HEK293 (cell line): Measurements from ENCODE around the gene SOCS7.
A peak's percentile ranks its signal among the peaks of the same experiment; 100 is the strongest.

Experiments used
- CTCF ChIA-PET: fragments of 350-600 bp; formaldehyde crosslinking; extraction: SDS; loops from one replicate; lab custom pipeline; 2021; ENCODE audit warnings: antibody characterized with exemption; lab: Yijun Ruan, JAX
- POLR2A ChIA-PET: fragments of 300-600 bp; formaldehyde crosslinking; extraction: SDS; loops from one replicate; lab custom pipeline; 2020; ENCODE audit warnings: antibody characterized with exemption, inconsistent platforms; lab: Yijun Ruan, JAX
- H3K27ac ChIP-seq: fragments of 200-500 bp; sonication (Bioruptor generic); 2 replicates; pipeline ENCODE4 v1.5.1; 2014; ENCODE audit warnings: low read depth, low read length, control low read depth, inconsistent platforms; ENCODE audit errors: extremely low read depth
- H3K36me3 ChIP-seq, 2 experiments: fragments of 200-500 bp in 1 of 2; sonication (Bioruptor generic) in 1 of 2; 1 replicate in 1 of 2; 2 replicates in 1 of 2; pipeline ENCODE4 v1.5.1; 2014 to 2017; ENCODE audit warnings: inconsistent platforms in 2 of 2, low read length in 2 of 2; ENCODE audit not compliant: control insufficient read depth in 2 of 2, insufficient read depth in 1 of 2
- H3K4me1 ChIP-seq: fragments of 200-500 bp; sonication (Bioruptor generic); 2 replicates; pipeline ENCODE4 v1.5.1; 2014; ENCODE audit warnings: mild to moderate bottlenecking, low read length, inconsistent platforms; ENCODE audit not compliant: control insufficient read depth, insufficient read depth
- H3K4me3 ChIP-seq: 2 replicates; pipeline ENCODE4 v1.5.1; 2011; ENCODE audit warnings: low read depth, mild to moderate bottlenecking, control low read depth, low read length, moderate library complexity
- H3K9me3 ChIP-seq: fragments of 200-500 bp; sonication (Bioruptor generic); 2 replicates; pipeline ENCODE4 v1.5.1; 2014; ENCODE audit warnings: low read depth, low read length, inconsistent platforms; ENCODE audit not compliant: control insufficient read depth, insufficient read depth
- BCL11A ChIP-seq: fragments of 450-650 bp; formaldehyde crosslinking; IDR thresholded peaks from 2 replicates; pipeline ENCODE4 v1.5.1; 2016; ENCODE audit warnings: low read depth, missing biosample characterization, missing genetic modification characterization
- GLIS1 ChIP-seq: fragments of 450-650 bp; formaldehyde crosslinking; IDR thresholded peaks from 2 replicates; pipeline ENCODE4 v1.5.1; 2016; ENCODE audit warnings: missing biosample characterization, missing genetic modification characterization
- KLF1 ChIP-seq: fragments of 450-650 bp; formaldehyde crosslinking; IDR thresholded peaks from 2 replicates; pipeline ENCODE4 v1.5.1; 2016; ENCODE audit warnings: missing biosample characterization, missing genetic modification characterization
- KLF8 ChIP-seq: fragments of 450-650 bp; formaldehyde crosslinking; IDR thresholded peaks from 2 replicates; pipeline ENCODE4 v1.5.1; 2016; ENCODE audit warnings: missing biosample characterization, missing genetic modification characterization
- KLF9 ChIP-seq: fragments of 450-650 bp; formaldehyde crosslinking; IDR thresholded peaks from 2 replicates; pipeline ENCODE4 v1.5.1; 2016; ENCODE audit warnings: missing biosample characterization, missing genetic modification characterization, low read depth
- MYNN ChIP-seq: fragments of 450-650 bp; formaldehyde crosslinking; IDR thresholded peaks from 2 replicates; pipeline ENCODE4 v1.5.1; 2016; ENCODE audit warnings: missing biosample characterization, missing genetic modification characterization, borderline replicate concordance
- OVOL3 ChIP-seq: fragments of 450-650 bp; formaldehyde crosslinking; IDR thresholded peaks from 2 replicates; pipeline ENCODE4 v1.5.1; 2016; ENCODE audit warnings: missing biosample characterization, missing genetic modification characterization
- SCRT1 ChIP-seq: fragments of 450-650 bp; formaldehyde crosslinking; IDR thresholded peaks from 2 replicates; pipeline ENCODE4 v1.5.1; 2016; ENCODE audit warnings: missing biosample characterization, missing genetic modification characterization, borderline replicate concordance
- SCRT2 ChIP-seq: fragments of 450-650 bp; formaldehyde crosslinking; IDR thresholded peaks from 2 replicates; pipeline ENCODE4 v1.5.1; 2016; ENCODE audit warnings: missing biosample characterization, missing genetic modification characterization
- SP3 ChIP-seq: fragments of 450-650 bp; formaldehyde crosslinking; IDR thresholded peaks from 2 replicates; pipeline ENCODE4 v1.5.1; 2016; ENCODE audit warnings: missing biosample characterization, missing genetic modification characterization
- YY2 ChIP-seq: fragments of 450-650 bp; formaldehyde crosslinking; IDR thresholded peaks from 2 replicates; pipeline ENCODE4 v1.5.1; 2016; ENCODE audit warnings: missing biosample characterization, missing genetic modification characterization
- ZBTB48 ChIP-seq: fragments of 450-650 bp; formaldehyde crosslinking; IDR thresholded peaks from 2 replicates; pipeline ENCODE4 v1.5.1; 2016; ENCODE audit warnings: missing biosample characterization, missing genetic modification characterization
- ZIC2 ChIP-seq: fragments of 450-650 bp; formaldehyde crosslinking; IDR thresholded peaks from 2 replicates; pipeline ENCODE4 v1.5.1; 2016; ENCODE audit warnings: missing biosample characterization, missing genetic modification characterization
- ZNF214 ChIP-seq: fragments of 450-650 bp; formaldehyde crosslinking; IDR thresholded peaks from 2 replicates; pipeline ENCODE4 v1.5.1; 2017; ENCODE audit warnings: missing biosample characterization, mild to moderate bottlenecking, missing genetic modification characterization, borderline replicate concordance
- ZNF24 ChIP-seq: fragments of 450-650 bp; formaldehyde crosslinking; IDR thresholded peaks from 2 replicates; pipeline ENCODE4 v1.5.1; 2016; ENCODE audit warnings: missing biosample characterization, missing genetic modification characterization
- ZNF335 ChIP-seq: fragments of 450-650 bp; formaldehyde crosslinking; conservative IDR thresholded peaks from 2 replicates; pipeline ENCODE4 v1.5.1; 2016; ENCODE audit warnings: missing biosample characterization, missing genetic modification characterization
- ZNF433 ChIP-seq: fragments of 450-650 bp; formaldehyde crosslinking; IDR thresholded peaks from 2 replicates; pipeline ENCODE4 v1.5.1; 2016; ENCODE audit warnings: missing biosample characterization, missing genetic modification characterization, low read depth
- ZNF473 ChIP-seq: fragments of 450-650 bp; formaldehyde crosslinking; IDR thresholded peaks from 2 replicates; pipeline ENCODE4 v1.5.1; 2017; ENCODE audit warnings: missing biosample characterization, missing genetic modification characterization
- ZNF501 ChIP-seq: fragments of 450-650 bp; formaldehyde crosslinking; IDR thresholded peaks from 2 replicates; pipeline ENCODE4 v1.5.1; 2016; ENCODE audit warnings: missing biosample characterization, missing genetic modification characterization
- ZNF514 ChIP-seq: fragments of 450-650 bp; formaldehyde crosslinking; IDR thresholded peaks from 2 replicates; pipeline ENCODE4 v1.5.1; 2016; ENCODE audit warnings: missing biosample characterization, missing genetic modification characterization
- ZNF571 ChIP-seq: fragments of 450-650 bp; formaldehyde crosslinking; IDR thresholded peaks from 2 replicates; pipeline ENCODE4 v1.5.0; 2017; ENCODE audit warnings: missing biosample characterization, missing genetic modification characterization
- ZNF585B ChIP-seq: fragments of 450-650 bp; formaldehyde crosslinking; IDR thresholded peaks from 2 replicates; pipeline ENCODE4 v1.5.1; 2016; ENCODE audit warnings: missing biosample characterization, missing genetic modification characterization
- ZNF658 ChIP-seq: fragments of 450-650 bp; formaldehyde crosslinking; IDR thresholded peaks from 2 replicates; pipeline ENCODE4; 2016; ENCODE audit warnings: missing biosample characterization, missing genetic modification characterization
- ZNF677 ChIP-seq: fragments of 450-650 bp; IDR thresholded peaks from 2 replicates; pipeline ENCODE4 v1.5.0; 2018; ENCODE audit warnings: missing biosample characterization, mild to moderate bottlenecking, missing genetic modification characterization, moderate library complexity
- ZSCAN30 ChIP-seq: fragments of 450-650 bp; IDR thresholded peaks from 2 replicates; pipeline ENCODE4 v1.5.1; 2018; ENCODE audit warnings: missing biosample characterization, mild to moderate bottlenecking, missing genetic modification characterization, moderate library complexity
- TF ChIP-seq, protein P1 (sequence below): fragments of 450-650 bp; formaldehyde crosslinking; IDR thresholded peaks from 2 replicates; pipeline ENCODE4 v1.5.1; 2016; ENCODE audit warnings: missing biosample characterization, missing genetic modification characterization
- TF ChIP-seq, protein P2 (sequence below): fragments of 450-650 bp; formaldehyde crosslinking; IDR thresholded peaks from 2 replicates; pipeline ENCODE4 v1.5.1; 2016; ENCODE audit warnings: missing biosample characterization, missing genetic modification characterization
- TF ChIP-seq, protein P3 (sequence below): fragments of 450-650 bp; formaldehyde crosslinking; IDR thresholded peaks from 2 replicates; pipeline ENCODE4 v1.5.1; 2016; ENCODE audit warnings: missing biosample characterization, missing genetic modification characterization, borderline replicate concordance
- TF ChIP-seq, protein P4 (sequence below): fragments of 450-650 bp; formaldehyde crosslinking; IDR thresholded peaks from 2 replicates; pipeline ENCODE4 v1.5.1; 2016; ENCODE audit warnings: missing biosample characterization, missing genetic modification characterization

The SOCS7 gene

DNA sequence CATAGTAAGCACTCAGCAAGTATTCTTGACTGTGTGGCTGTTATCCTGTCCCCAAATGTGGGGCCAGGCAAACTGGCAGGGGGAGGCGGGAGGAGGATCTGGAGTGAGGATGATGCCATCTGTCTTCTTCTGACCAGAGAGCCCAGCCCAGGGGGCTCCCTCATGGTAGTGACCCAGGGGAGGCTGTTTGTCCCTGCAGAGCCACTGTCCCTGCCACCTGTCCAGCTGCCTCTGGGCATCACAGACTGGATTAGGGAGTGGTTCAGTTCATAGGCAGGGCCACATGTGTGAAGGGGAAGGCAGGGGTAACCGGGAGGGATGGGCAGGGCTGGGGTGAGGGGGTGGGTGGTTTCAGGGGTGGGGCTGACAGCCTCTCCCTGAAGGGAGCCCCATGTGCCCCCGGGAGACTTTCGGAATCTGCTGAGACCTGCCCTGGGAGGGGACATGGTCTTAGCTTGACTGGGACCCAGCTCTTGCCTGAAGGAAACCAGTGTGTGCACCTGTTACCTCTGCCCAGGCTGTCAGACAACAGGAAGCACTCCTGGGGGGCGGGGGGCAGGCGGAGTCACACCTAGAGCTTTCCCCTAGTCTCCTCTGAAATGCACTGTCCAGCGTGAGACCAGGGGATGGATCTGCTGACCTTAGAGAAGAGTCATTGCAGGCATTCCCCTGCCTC is 91.8 kb downstream of the SOCS7 start:
- POLR2A ChIA-PET = interaction anchor here (0.7 to 1.0 kb wide), 2 partner anchors 24 to 27 kb away, joined by 4 to 5 read pairs; no protein-coding TSS in a partner anchor
- H3K4me1 ChIP-seq = no peaks in the 10 kb centered on the region
- no peak overlapping the region for H3K27ac ChIP-seq

DNA sequence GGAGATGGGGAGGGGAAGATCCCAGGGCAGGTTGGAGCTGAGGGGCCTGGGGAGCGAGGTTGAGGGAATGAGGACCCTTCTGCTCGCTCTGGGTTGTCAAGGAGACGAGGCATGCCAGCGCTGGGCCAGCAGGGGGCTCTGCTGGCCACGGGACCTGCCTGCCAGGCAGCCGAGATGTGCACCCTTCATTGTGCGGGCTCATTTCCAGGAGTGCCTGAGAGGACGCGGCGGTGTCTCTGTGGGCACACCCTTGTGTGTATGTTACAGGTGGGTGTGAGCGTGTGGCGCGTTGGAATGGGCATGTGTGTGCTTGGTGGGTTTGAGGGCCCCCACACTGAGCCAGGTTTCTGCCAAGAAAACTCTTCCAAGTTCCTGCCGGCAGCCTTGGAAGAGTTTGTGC is 92.5 kb downstream of the SOCS7 start:
- Histone ChIP-seq H3K9me3 (no peaks in the 10 kb centered on the region), H3K4me3 (no peak overlapping the region), H3K27ac (no peak overlapping the region), H3K36me3 (no peaks in the 10 kb centered on the region), H3K4me1 (no peaks in the 10 kb centered on the region)
- ChIA-PET CTCF (interaction anchor here (0.6 to 5.4 kb wide), 23 partner anchors 8 to 959 kb away, joined by 3 to 52 read pairs (median 5); no protein-coding TSS in a partner anchor), POLR2A (interaction anchor here (1.0 kb wide), 1 partner anchor 28 kb away, joined by 4 read pairs; no protein-coding TSS in a partner anchor)
- TF ChIP-seq KLF1 (tag by site-specific recombination) = peak; percentile 72
- no peak for TF ChIP-seq ZNF24 (tag by site-specific recombination)
- TF ChIP-seq ZNF214 (tag by site-specific recombination) = no peak
- no peak for TF ChIP-seq ZNF514 (tag by site-specific recombination)
- TF ChIP-seq ZIC2 = peak; percentile 18; the same call in 1 of the 2 replicates
- no peak for TF ChIP-seq MYNN (tag by site-specific recombination)
- peak; percentile 63; the same call in 1 of the 2 replicates for TF ChIP-seq SCRT2 (tag by site-specific recombination)
- TF ChIP-seq ZSCAN30 (tag by site-specific recombination) = peak; percentile 47; the same call in 1 of the 2 replicates
- TF ChIP-seq SCRT1 (tag by site-specific recombination) = 0 out of 2 replicates have a peak, but pooled peaks have one; percentile 14
- TF ChIP-seq ZNF677 (tag by site-specific recombination) = no peak
- TF ChIP-seq, protein P1, sequence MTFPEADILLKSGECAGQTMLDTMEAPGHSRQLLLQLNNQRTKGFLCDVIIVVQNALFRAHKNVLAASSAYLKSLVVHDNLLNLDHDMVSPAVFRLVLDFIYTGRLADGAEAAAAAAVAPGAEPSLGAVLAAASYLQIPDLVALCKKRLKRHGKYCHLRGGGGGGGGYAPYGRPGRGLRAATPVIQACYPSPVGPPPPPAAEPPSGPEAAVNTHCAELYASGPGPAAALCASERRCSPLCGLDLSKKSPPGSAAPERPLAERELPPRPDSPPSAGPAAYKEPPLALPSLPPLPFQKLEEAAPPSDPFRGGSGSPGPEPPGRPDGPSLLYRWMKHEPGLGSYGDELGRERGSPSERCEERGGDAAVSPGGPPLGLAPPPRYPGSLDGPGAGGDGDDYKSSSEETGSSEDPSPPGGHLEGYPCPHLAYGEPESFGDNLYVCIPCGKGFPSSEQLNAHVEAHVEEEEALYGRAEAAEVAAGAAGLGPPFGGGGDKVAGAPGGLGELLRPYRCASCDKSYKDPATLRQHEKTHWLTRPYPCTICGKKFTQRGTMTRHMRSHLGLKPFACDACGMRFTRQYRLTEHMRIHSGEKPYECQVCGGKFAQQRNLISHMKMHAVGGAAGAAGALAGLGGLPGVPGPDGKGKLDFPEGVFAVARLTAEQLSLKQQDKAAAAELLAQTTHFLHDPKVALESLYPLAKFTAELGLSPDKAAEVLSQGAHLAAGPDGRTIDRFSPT (tag by site-specific recombination) = peak; percentile 48
- TF ChIP-seq ZNF335 (tag by site-specific recombination) = peak; percentile 92
- peak; percentile 45; the same call in 1 of the 2 replicates for TF ChIP-seq ZBTB48 (tag by site-specific recombination)
- TF ChIP-seq KLF9 (tag by site-specific recombination) = no peak; the same call in 1 of the 2 replicates
- peak; percentile 38; the same call in 1 of the 2 replicates for TF ChIP-seq GLIS1 (tag by site-specific recombination)
- TF ChIP-seq, protein P2, sequence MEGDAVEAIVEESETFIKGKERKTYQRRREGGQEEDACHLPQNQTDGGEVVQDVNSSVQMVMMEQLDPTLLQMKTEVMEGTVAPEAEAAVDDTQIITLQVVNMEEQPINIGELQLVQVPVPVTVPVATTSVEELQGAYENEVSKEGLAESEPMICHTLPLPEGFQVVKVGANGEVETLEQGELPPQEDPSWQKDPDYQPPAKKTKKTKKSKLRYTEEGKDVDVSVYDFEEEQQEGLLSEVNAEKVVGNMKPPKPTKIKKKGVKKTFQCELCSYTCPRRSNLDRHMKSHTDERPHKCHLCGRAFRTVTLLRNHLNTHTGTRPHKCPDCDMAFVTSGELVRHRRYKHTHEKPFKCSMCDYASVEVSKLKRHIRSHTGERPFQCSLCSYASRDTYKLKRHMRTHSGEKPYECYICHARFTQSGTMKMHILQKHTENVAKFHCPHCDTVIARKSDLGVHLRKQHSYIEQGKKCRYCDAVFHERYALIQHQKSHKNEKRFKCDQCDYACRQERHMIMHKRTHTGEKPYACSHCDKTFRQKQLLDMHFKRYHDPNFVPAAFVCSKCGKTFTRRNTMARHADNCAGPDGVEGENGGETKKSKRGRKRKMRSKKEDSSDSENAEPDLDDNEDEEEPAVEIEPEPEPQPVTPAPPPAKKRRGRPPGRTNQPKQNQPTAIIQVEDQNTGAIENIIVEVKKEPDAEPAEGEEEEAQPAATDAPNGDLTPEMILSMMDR (tag by site-specific recombination) = peak; percentile 94

More for the DNA sequence above, 91.8 kb downstream of the SOCS7 start:
- Histone ChIP-seq H3K36me3 (no peaks in the 10 kb centered on the region), H3K4me3 (no peak overlapping the region), H3K9me3 (no peaks in the 10 kb centered on the region)
- TF ChIP-seq ZNF514 (tag by site-specific recombination) (no peak), YY2 (tag by site-specific recombination) (no peak), KLF1 (tag by site-specific recombination) (peak; percentile 33; the same call in 1 of the 2 replicates), ZNF658 (tag by site-specific recombination) (no peak), ZNF501 (tag by site-specific recombination) (no peak), ZNF433 (tag by site-specific recombination) (no peak), ZNF473 (tag by site-specific recombination) (no peak), SCRT2 (tag by site-specific recombination) (0 out of 2 replicates have a peak, but pooled peaks have one; percentile 44), ZNF571 (tag by site-specific recombination) (no peak), OVOL3 (tag by site-specific recombination) (no peak), SP3 (tag by site-specific recombination) (peak; percentile 18; the same call in 1 of the 2 replicates), ZNF585B (tag by site-specific recombination) (no peak), KLF8 (tag by site-specific recombination) (no peak), BCL11A (tag by site-specific recombination) (no peak)
- TF ChIP-seq, protein P3, sequence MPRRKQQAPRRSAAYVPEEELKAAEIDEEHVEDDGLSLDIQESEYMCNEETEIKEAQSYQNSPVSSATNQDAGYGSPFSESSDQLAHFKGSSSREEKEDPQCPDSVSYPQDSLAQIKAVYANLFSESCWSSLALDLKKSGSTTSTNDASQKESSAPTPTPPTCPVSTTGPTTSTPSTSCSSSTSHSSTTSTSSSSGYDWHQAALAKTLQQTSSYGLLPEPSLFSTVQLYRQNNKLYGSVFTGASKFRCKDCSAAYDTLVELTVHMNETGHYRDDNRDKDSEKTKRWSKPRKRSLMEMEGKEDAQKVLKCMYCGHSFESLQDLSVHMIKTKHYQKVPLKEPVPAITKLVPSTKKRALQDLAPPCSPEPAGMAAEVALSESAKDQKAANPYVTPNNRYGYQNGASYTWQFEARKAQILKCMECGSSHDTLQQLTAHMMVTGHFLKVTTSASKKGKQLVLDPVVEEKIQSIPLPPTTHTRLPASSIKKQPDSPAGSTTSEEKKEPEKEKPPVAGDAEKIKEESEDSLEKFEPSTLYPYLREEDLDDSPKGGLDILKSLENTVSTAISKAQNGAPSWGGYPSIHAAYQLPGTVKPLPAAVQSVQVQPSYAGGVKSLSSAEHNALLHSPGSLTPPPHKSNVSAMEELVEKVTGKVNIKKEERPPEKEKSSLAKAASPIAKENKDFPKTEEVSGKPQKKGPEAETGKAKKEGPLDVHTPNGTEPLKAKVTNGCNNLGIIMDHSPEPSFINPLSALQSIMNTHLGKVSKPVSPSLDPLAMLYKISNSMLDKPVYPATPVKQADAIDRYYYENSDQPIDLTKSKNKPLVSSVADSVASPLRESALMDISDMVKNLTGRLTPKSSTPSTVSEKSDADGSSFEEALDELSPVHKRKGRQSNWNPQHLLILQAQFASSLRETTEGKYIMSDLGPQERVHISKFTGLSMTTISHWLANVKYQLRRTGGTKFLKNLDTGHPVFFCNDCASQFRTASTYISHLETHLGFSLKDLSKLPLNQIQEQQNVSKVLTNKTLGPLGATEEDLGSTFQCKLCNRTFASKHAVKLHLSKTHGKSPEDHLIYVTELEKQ (tag by site-specific recombination) = no peak
- TF ChIP-seq, protein P4, sequence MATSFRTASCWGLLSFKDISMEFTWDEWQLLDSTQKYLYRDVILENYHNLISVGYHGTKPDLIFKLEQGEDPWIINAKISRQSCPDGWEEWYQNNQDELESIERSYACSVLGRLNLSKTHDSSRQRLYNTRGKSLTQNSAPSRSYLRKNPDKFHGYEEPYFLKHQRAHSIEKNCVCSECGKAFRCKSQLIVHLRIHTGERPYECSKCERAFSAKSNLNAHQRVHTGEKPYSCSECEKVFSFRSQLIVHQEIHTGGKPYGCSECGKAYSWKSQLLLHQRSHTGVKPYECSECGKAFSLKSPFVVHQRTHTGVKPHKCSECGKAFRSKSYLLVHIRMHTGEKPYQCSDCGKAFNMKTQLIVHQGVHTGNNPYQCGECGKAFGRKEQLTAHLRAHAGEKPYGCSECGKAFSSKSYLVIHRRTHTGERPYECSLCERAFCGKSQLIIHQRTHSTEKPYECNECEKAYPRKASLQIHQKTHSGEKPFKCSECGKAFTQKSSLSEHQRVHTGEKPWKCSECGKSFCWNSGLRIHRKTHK (tag by site-specific recombination) = no peak
- CTCF ChIA-PET = interaction anchor here (0.7 to 5.4 kb wide), 23 partner anchors 8 to 958 kb away, joined by 3 to 52 read pairs (median 5); no protein-coding TSS in a partner anchor
